Tibial nerve (tissue), 4 donors: Measurements from ENCODE around the gene CABP4. TPM values are rescaled to one million over a fixed set of nuclear protein-coding genes. Genes with fewer than 3 reads are reported as not detected.

Source experiments
- DNase-seq, 2 donors: peaks; one replicate each; pipeline ENCODE4 v3.0.0-alpha.2; 2019; ENCODE audit warnings: low spot score in 2 of 2
- H3K27ac ChIP-seq, 4 donors: fragments of 200-600 bp; sonication (generic) in 3 of 4; one replicate each; pipeline ENCODE4 v1.5.1; 2017 to 2019; ENCODE audit warnings: mild to moderate bottlenecking in 1 of 4
- H3K27me3 ChIP-seq, 2 donors: fragments of 200-600 bp; sonication (generic) in 1 of 2; one replicate each; pipeline versions ENCODE4 v1.5.1 to v1.6.0; 2017 to 2019
- H3K36me3 ChIP-seq, 3 donors: fragments of 200-600 bp; sonication (generic); one replicate each; pipeline ENCODE4 v1.5.1; 2018 to 2019
- H3K4me1 ChIP-seq, 4 donors: fragments of 200-600 bp; sonication (generic) in 3 of 4; one replicate each; pipeline ENCODE4 v1.5.1; 2017 to 2019
- H3K4me3 ChIP-seq, 4 donors: fragments of 200-600 bp; sonication (generic) in 3 of 4; one replicate each; pipeline ENCODE4 v1.5.1; 2017 to 2019; ENCODE audit warnings: mild to moderate bottlenecking in 1 of 4, moderate library complexity in 1 of 4
- H3K9me3 ChIP-seq, 4 donors: fragments of 200-600 bp; sonication (generic) in 3 of 4; one replicate each; pipeline ENCODE4 v1.5.1; 2017 to 2019
- EP300 ChIP-seq, 2 donors: sonication (generic); formaldehyde crosslinking; IDR thresholded peaks; one replicate each; pipeline ENCODE4 v1.6.1; 2017; ENCODE audit warnings: antibody characterized with exemption in 2 of 2, mild to moderate bottlenecking in 1 of 2
- POLR2A ChIP-seq, 2 donors: fragments of 450-650 bp; IDR thresholded peaks; one replicate each; pipeline ENCODE4 v1.6.1; 2017; ENCODE audit warnings: antibody characterized with exemption in 2 of 2, mild to moderate bottlenecking in 2 of 2, moderate library complexity in 2 of 2
- WGBS, 2 donors: methylation state at CpG; one replicate each; pipeline ENCODE4 v1.1.5; 2018; 5-methylcytosine and 5-hydroxymethylcytosine counted together
- total RNA-seq, 4 donors: library from RNA; depleted of rRNA; stranded (reverse); fragments of >200 nt; gene quantifications; one replicate each; pipeline ENCODE4 v1.1.0, GENCODE V29; 2016
- TF ChIP-seq, protein P1 (sequence below), 5 experiments: fragments of 200-600 bp in 3 of 5; fragments of 450-650 bp in 2 of 5; sonication (generic) in 3 of 5; IDR thresholded peaks; one replicate each; pipeline ENCODE4 v1.5.1; 2016 to 2019; ENCODE audit warnings: antibody characterized with exemption in 5 of 5, mild to moderate bottlenecking in 3 of 5, moderate library complexity in 2 of 5

CABP4 gene
- total RNA-seq, 4 donors from 2014 or later, result 0.21 to 5.7 (median 3.6) TPM

DNA sequence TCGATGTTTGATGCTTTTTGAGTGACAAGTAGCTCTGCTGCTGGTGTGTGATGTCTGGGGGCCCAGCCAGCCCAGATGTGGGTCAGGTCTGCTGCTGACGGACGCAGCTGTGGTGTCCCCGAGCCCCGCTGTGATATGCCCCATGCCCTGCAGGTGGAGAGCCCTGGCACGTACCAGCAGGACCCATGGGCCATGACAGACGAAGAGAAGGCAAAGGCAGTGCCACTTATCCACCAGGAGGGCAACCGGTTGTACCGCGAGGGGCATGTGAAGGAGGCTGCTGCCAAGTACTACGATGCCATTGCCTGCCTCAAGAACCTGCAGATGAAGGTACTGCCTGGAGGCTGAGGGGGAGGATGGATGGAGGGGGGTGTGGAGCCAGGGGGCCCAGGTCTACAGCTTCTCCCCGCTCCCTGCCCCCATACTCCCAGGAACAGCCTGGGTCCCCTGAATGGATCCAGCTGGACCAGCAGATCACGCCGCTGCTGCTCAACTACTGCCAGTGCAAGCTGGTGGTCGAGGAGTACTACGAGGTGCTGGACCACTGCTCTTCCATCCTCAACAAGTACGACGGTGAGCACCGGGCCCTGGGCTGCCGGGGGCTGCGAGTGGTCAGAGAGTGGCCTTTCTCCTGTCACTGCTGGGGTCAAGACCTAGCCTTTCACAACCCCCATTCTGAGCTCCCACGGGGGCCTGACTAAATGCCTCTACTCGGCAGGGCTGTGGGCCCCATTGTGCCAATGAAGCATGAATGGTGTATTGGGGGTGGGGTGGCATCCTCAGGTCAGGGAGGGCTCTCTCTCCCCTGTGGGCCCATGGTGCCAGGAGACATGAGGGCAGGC is 35.0 kb downstream of the CABP4 start:
- no peak for TF ChIP-seq EP300 (IDR thresholded peaks at IDR 0.05)
- TF ChIP-seq, protein P1, sequence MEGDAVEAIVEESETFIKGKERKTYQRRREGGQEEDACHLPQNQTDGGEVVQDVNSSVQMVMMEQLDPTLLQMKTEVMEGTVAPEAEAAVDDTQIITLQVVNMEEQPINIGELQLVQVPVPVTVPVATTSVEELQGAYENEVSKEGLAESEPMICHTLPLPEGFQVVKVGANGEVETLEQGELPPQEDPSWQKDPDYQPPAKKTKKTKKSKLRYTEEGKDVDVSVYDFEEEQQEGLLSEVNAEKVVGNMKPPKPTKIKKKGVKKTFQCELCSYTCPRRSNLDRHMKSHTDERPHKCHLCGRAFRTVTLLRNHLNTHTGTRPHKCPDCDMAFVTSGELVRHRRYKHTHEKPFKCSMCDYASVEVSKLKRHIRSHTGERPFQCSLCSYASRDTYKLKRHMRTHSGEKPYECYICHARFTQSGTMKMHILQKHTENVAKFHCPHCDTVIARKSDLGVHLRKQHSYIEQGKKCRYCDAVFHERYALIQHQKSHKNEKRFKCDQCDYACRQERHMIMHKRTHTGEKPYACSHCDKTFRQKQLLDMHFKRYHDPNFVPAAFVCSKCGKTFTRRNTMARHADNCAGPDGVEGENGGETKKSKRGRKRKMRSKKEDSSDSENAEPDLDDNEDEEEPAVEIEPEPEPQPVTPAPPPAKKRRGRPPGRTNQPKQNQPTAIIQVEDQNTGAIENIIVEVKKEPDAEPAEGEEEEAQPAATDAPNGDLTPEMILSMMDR (IDR thresholded peaks at IDR 0.05), result no peak
- TF ChIP-seq POLR2A (IDR thresholded peaks at IDR 0.05), result no peak
- Histone ChIP-seq H3K9me3 (no peaks in the 10 kb centered on the region), H3K27ac (peak overlapping the region in 3 of 4 donors; percentile 19 to 83 (median 74)), H3K27me3 (no peaks in the 10 kb centered on the region), H3K36me3 (peaks cover 0 to 82% (median 25%) of the 10 kb centered on the region in 3 donors), H3K4me1 (peaks cover 0 to 26% (median 4%) of the 10 kb centered on the region in 4 donors), H3K4me3 (no peak overlapping the region)
- no peak for DNase-seq
- WGBS, 2 donors, result 75 to 83% methylated on average over 22 to 23 of the region's 23 CpGs

DNA sequence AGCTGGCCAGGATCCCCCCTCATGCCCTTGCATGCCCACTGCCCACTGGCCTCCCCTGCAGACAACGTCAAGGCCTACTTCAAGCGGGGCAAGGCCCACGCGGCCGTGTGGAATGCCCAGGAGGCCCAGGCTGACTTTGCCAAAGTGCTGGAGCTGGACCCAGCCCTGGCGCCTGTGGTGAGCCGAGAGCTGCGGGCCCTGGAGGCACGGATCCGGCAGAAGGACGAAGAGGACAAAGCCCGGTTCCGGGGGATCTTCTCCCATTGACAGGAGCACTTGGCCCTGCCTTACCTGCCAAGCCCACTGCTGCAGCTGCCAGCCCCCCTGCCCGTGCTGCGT is 35.5 kb downstream of the CABP4 start:
- peak overlapping the region; percentile 19 to 83 (median 55) for H3K27ac ChIP-seq
- peak in 1 of 2 donors; percentile 61 for TF ChIP-seq EP300 (IDR thresholded peaks at IDR 0.05)
- no peak for TF ChIP-seq POLR2A (IDR thresholded peaks at IDR 0.05)
- no peak for DNase-seq
- peaks cover 0 to 88% (median 25%) of the 10 kb centered on the region in 3 donors for H3K36me3 ChIP-seq
- no peaks in the 10 kb centered on the region for H3K27me3 ChIP-seq
- whole genome bisulfite sequencing, 2 donors, result 53 to 77% methylated on average over 14 to 15 of the region's 15 CpGs
- H3K9me3 ChIP-seq, result no peaks in the 10 kb centered on the region
- no peak overlapping the region for H3K4me3 ChIP-seq
- H3K4me1 ChIP-seq, result peaks cover 0 to 20% (median under 1%) of the 10 kb centered on the region in 4 donors

DNA sequence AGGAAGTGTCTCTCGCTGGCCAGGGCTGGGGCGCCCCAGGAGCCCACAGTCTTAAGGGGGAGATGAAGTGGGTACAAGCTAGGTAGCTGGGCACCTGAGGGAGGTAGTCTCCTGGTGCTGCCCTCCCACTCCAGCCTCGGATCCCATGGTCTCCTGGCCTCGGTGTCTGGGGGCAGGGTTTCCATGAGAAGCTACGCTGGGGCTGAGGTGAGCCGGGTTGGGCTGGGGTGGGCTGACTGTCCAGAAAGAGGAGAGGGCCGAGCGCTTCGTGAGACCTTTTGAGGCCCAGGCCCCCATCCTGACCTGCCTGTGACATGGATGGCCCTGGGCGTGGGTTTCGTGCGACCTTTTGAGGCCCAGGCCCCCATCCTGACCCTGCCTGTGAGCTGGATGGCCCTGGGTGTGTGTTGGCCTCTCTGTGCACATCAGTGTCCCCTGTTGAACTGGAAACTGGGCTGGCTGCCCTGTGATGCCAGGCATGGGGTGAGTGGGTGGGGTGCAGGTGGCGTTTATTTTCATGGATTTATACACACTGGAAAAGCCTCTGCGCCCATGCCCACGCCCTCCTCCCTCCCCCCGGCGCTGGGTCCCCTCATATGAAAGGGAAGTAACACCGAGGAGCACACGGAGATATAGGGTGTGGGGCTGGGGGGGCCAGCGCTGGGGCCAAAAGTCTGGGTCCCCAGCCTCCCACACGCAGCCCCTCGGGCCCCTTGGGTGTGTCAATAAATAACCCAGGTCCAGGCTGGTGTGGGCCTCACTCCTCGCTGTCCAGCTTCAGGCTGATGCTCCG is 36.3 kb downstream of the CABP4 start:
- Histone ChIP-seq H3K4me3 (no peak overlapping the region), H3K27ac (peak overlapping the region; percentile 50 to 83 (median 63)), H3K9me3 (no peaks in the 10 kb centered on the region), H3K4me1 (peaks cover 0 to 12% (median 0%) of the 10 kb centered on the region in 4 donors), H3K36me3 (peaks cover 0 to 96% (median 25%) of the 10 kb centered on the region in 3 donors), H3K27me3 (no peaks in the 10 kb centered on the region)
- 54 to 67% methylated on average over 19 of the region's 24 CpGs for WGBS, 2 donors
- no peak for TF ChIP-seq EP300 (IDR thresholded peaks at IDR 0.05)
- TF ChIP-seq, protein P1 (IDR thresholded peaks at IDR 0.05), result no peak
- TF ChIP-seq POLR2A (IDR thresholded peaks at IDR 0.05), result no peak
- DNase-seq, result no peak

DNA sequence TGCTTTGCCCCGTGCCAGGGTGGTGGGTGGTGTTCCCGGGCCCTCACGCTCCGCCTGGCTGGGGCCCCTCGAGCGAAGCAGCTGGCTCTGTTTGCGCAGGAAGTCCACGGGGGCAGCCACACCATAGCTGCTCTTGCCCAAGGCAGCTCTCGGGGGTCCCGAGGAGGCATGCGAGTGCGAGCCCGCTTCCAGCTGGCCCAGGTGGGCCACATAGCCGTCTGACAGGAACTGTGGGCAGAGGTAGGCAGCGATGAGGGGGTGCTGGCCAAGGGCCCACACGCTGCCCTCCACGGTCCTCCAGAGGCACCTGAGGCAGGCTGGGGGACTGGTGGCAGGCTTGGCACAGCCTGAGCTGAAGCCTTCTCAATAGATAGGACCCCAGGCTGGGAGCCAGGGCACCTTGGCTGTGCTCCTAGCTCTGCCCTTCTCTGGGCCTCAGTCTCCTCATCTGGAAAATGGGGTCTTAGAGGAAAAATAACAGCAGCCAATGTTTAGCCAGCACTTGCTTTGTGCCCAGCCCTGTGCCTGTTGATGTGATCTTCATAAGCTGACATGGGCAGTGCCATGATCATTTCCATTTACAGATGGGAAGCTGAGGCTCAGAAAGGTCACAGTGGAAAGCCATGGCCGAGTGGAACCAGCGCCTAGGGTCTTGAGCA is 37.0 kb downstream of the CABP4 start:
- TF ChIP-seq EP300 (IDR thresholded peaks at IDR 0.05), result peak in 1 of 2 donors; percentile 23
- no peak for TF ChIP-seq POLR2A (IDR thresholded peaks at IDR 0.05)
- 65 to 71% methylated on average over 12 to 16 of the region's 19 CpGs for WGBS, 2 donors
- Histone ChIP-seq H3K4me1 (peaks cover 0 to 8% (median 0%) of the 10 kb centered on the region in 4 donors), H3K4me3 (no peak overlapping the region), H3K27me3 (no peaks in the 10 kb centered on the region), H3K9me3 (no peaks in the 10 kb centered on the region), H3K36me3 (peaks cover 0 to 96% (median 25%) of the 10 kb centered on the region in 3 donors), H3K27ac (peak overlapping the region; percentile 50 to 83 (median 63))
- no peak for DNase-seq

DNA sequence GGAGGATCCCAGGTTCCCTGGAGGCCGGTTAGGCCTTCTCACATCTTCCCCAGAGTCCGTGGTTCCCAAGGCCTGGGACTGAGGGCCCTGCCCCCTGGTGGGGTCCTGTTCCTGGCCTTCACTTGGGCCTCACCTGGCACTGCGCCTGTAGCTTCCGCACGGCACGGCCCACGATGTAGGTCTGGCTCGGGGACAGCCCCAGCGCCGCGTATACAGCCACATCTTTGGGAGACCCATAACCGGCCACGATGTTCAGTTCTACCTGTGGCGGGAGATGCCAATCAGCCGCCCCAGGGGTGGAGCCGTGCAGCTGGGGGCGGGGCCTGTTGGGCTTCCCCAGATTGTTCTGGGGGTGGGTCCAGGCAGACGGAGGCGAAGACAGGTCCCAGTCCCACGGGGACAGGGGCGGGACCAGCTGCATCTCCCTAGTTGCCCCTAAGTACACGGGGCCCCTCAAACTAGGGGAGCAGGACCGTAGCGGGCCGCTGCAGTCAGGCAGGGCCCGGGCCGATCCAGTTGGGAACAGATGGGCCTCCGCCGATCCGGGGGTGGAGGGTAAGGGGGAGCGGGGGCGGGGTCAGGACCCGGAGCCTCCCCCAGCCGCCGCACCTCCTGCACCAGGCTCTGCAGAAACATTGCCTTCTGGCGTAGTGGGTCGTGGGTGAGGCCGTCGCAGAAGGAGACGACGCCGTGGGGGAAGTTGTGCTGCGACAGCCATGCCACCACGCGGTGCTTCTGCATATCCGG is 37.8 kb downstream of the CABP4 start:
- Histone ChIP-seq H3K36me3 (peaks cover 0 to 96% (median 20%) of the 10 kb centered on the region in 3 donors), H3K27me3 (no peaks in the 10 kb centered on the region), H3K4me3 (no peak overlapping the region), H3K9me3 (no peaks in the 10 kb centered on the region), H3K4me1 (peaks cover 0 to 8% (median 0%) of the 10 kb centered on the region in 4 donors), H3K27ac (peak overlapping the region; percentile 50 to 83 (median 63))
- 71 to 89% methylated on average over 13 to 42 of the region's 46 CpGs for WGBS, 2 donors
- TF ChIP-seq EP300 (IDR thresholded peaks at IDR 0.05) (no peak), POLR2A (IDR thresholded peaks at IDR 0.05) (no peak)
- TF ChIP-seq, protein P1 (IDR thresholded peaks at IDR 0.05), result no peak
- DNase-seq, result no peak
